ENCODE results near the gene MYBPHL.

GRCh38 chr1:109301874-109302273 lies 4.9 kb downstream of the MYBPHL start:
- no peak for TF ChIP-seq POLR2A (IDR thresholded peaks at IDR 0.05)
- TF ChIP-seq CTCF (IDR thresholded peaks at IDR 0.05): no peak
